Heart left ventricle (tissue), 16 donors: ENCODE results near the gene CD177. TPM values are rescaled to one million over a fixed set of nuclear protein-coding genes. Genes with fewer than 3 reads are reported as not detected.
"Not testable (repeated sequence)": the region's sequence is repeated elsewhere in the genome, so short reads cannot be mapped to it uniquely, and the experiment has no call there.

Experiments used
- ATAC-seq, 4 donors: fragments of 200-7000 bp; cut with Tn5 transposase; one replicate each; pipeline ENCODE4 v1.9.1; 2020 to 2022; ENCODE audit warnings: moderate library complexity in 4 of 4, mild to moderate bottlenecking in 3 of 4, moderate number of reproducible peaks in 1 of 4
- DNase-seq, 5 donors: peaks; one replicate each; pipeline ENCODE4 v3.0.0-alpha.2; 2020
- H3K27ac ChIP-seq, 12 donors: fragments of 200-600 bp; sonication (generic) in 4 of 12; one replicate each; pipeline versions ENCODE4 v1.5.0 to v1.8.0; 2016 to 2022; ENCODE audit warnings: mild to moderate bottlenecking in 2 of 12
- H3K27me3 ChIP-seq, 9 donors: fragments of 200-600 bp; sonication (generic) in 2 of 9; one replicate each; pipeline versions ENCODE4 v1.5.1 to v1.8.0; 2016 to 2022; ENCODE audit warnings: mild to moderate bottlenecking in 3 of 9
- H3K36me3 ChIP-seq, 9 donors: fragments of 200-600 bp; sonication (generic) in 2 of 9; one replicate each; pipeline versions ENCODE4 v1.5.0 to v1.8.0; 2018 to 2022; ENCODE audit warnings: mild to moderate bottlenecking in 2 of 9
- H3K4me1 ChIP-seq, 12 donors: fragments of 200-600 bp; sonication (generic) in 4 of 12; one replicate each; pipeline versions ENCODE4 v1.5.0 to v1.8.0; 2016 to 2022; ENCODE audit warnings: mild to moderate bottlenecking in 3 of 12
- H3K4me3 ChIP-seq, 12 donors: fragments of 200-600 bp; sonication (generic) in 4 of 12; one replicate each; pipeline versions ENCODE4 v1.5.0 to v1.8.0; 2017 to 2022; ENCODE audit warnings: mild to moderate bottlenecking in 9 of 12, moderate library complexity in 4 of 12
- H3K9me3 ChIP-seq, 12 donors: fragments of 200-600 bp; sonication (generic) in 4 of 12; one replicate each; pipeline versions ENCODE4 v1.5.0 to v1.8.0; 2016 to 2022; ENCODE audit warnings: mild to moderate bottlenecking in 1 of 12
- POLR2A ChIP-seq, 2 donors: fragments of 450-650 bp; IDR thresholded peaks; one replicate each; pipeline ENCODE4 v1.6.1; 2017; ENCODE audit warnings: antibody characterized with exemption in 2 of 2, mild to moderate bottlenecking in 2 of 2, moderate library complexity in 2 of 2
- WGBS, 4 donors: extraction: QIAGEN DNeasy Blood & Tissue Kit in 2 of 4; methylation state at CpG; one replicate each; pipeline versions ENCODE4 v1.1.5 to v1.1.7; 2013 to 2018; 5-methylcytosine and 5-hydroxymethylcytosine counted together
- intact Hi-C, 10 donors: fragments of 100-400 bp; cut with DNase I; formaldehyde crosslinking; loops; one replicate each; pipeline versions ENCODE4 v1.11.1 to v1.14.2; 2022
- polyA plus RNA-seq, 2 donors: library from polyadenylated mRNA; stranded (reverse); fragments of 200-250 nt; gene quantifications; one replicate each; pipeline ENCODE4 v1.2.3, GENCODE V29; 2013
- total RNA-seq, 9 donors: library from RNA; depleted of rRNA in 2 of 9; stranded (reverse); fragments of >200 nt in 2 of 9; fragmentation: NEBNext Ultra II Directional in 3 of 9; extraction: Animal tissue kit (Norgen Biotek cat#: 25700) in 3 of 9; gene quantifications; one replicate each; pipeline versions ENCODE4 v1.1.0 to v1.2.4, GENCODE V29; 2016 to 2023
- TF ChIP-seq, protein P1 (sequence below), 12 donors: fragments of 200-600 bp; sonication (generic) in 4 of 12; IDR thresholded peaks; one replicate each; pipeline versions ENCODE4 v1.5.0 to v1.8.0; 2018 to 2022; ENCODE audit warnings: antibody characterized with exemption in 12 of 12, mild to moderate bottlenecking in 5 of 12
- donor health status: ischemic (EF 13 %, LVEDD 7.1; RV severe dilation, severe dysfunction).
- donor health status: healthy with polysubstance abuse.
- donor health status: DM: no; HTN: yes; CAD: no.
- donor health status: DM: no; HTN: no; CAD: no.
- donor health status: ischemic (EF 25% LVEDD 6.9; RV normal size, moderate dysfunction).
- donor health status: ischemic (EF 25% LVEDD 5.7; RV mildly dilated, moderate dysfunction).
- donor health status: healthy.
- donor health status: DM: yes; HTN: yes; CAD: no.
- donor health status: ischemic (EF 35%, LVEDD 5.7; RV mildly dilated, moderate dysfunction).
- donor health status: nonischemic (EF 11% LVEDD 7.7; RV severe dilation, severe dysfunction).
- donor health status: DM: yes; HTN: yes; CAD: no.
- donor health status: PGD.
- donor health status: ischemic (EF 29% LVEDD 5.4; RV normal size, mild dysfunction).
- donor health status: nonischemic (EF 23%, LVEDD 6.1; RV moderate dilation, normal function).

Gene CD177
- total and polyA plus RNA-seq, 11 donors: 0.14 to 6.4 (median 0.53) TPM; not detected in 3

DNA sequence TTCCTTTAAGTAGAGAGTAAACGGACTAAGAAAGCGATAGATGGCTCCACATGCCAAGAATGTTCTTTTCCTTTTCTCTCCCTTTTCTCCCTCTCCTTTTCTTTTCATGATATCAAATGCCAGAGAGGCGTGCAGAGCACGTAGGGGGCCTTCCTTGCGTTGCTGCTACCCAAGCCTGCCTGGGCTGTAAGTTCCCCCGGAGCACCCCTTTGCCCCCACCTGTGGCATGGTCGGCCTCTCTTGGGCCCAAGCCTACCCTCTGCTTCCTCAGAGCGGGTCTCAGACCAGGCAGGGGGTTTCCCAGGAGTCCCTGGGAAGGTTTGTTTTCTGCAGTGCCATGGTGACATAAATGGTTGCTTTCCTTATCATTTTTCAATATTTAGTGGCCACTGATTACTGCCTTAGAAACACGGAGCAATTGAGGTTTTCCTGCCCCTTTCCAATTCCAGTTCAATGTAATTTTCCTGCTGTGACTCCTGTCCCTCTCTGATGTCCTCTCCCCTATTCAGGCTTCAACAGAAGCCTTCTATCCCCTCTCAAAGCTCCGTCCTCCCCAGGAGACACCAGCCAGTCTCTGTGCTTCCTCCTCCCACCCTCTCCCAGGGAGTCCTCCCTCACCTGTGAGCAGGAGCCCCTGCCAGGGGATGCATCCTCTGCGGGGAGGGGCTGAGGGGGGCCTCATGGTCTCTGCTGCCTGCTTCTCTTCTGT lies 22.6 kb upstream of the CD177 start:
- Histone ChIP-seq H3K9me3 (no peaks in the 10 kb centered on the region), H3K4me1 (no peaks in the 10 kb centered on the region), H3K4me3 (no peak overlapping the region), H3K27ac (no peak overlapping the region), H3K27me3 (peaks cover 0 to 4% (median 0%) of the 10 kb centered on the region in 9 donors), H3K36me3 (no peaks in the 10 kb centered on the region)
- no peak for ATAC-seq
- TF ChIP-seq POLR2A (IDR thresholded peaks at IDR 0.05): no peak
- TF ChIP-seq, protein P1, sequence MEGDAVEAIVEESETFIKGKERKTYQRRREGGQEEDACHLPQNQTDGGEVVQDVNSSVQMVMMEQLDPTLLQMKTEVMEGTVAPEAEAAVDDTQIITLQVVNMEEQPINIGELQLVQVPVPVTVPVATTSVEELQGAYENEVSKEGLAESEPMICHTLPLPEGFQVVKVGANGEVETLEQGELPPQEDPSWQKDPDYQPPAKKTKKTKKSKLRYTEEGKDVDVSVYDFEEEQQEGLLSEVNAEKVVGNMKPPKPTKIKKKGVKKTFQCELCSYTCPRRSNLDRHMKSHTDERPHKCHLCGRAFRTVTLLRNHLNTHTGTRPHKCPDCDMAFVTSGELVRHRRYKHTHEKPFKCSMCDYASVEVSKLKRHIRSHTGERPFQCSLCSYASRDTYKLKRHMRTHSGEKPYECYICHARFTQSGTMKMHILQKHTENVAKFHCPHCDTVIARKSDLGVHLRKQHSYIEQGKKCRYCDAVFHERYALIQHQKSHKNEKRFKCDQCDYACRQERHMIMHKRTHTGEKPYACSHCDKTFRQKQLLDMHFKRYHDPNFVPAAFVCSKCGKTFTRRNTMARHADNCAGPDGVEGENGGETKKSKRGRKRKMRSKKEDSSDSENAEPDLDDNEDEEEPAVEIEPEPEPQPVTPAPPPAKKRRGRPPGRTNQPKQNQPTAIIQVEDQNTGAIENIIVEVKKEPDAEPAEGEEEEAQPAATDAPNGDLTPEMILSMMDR (IDR thresholded peaks at IDR 0.05): no peak
- no peak for DNase-seq
- 72 to 80% (median 77%) methylated on average over 10 to 11 of the region's 11 CpGs for WGBS, 4 donors
- intact Hi-C loops: no loop called here

DNA sequence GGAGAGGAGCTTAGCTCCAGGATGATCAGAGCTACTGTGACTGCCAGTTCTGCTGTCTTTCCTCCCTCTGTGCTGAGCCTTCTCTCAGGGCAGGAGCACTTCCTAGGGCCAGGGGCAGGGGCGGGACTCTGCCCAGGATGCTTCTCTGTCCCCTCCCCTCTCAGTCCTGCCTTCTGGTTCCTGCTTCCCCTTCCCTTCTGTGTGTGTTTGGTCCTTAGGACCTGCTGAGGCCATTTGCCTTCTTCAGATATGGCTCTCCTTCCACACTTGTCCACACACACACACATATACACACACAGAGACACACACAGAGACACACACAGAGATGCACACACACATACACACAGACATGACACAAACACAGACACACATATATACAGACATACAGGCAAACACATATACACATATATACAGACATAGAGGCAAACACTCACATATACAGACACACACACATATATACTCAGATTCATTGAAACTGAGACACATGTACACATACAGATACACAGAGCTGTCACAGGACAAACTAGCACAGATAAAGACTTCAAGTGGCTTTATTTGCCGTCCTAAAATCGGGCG lies 22.0 kb upstream of the CD177 start:
- DNase-seq (no peak), ATAC-seq (no peak)
- Histone ChIP-seq H3K4me3 (no peak overlapping the region), H3K9me3 (no peaks in the 10 kb centered on the region), H3K27ac (no peak overlapping the region), H3K36me3 (no peaks in the 10 kb centered on the region), H3K4me1 (no peaks in the 10 kb centered on the region), H3K27me3 (peaks cover 0 to 4% (median 0%) of the 10 kb centered on the region in 9 donors)
- intact Hi-C loops: no loop called here
- 69 to 77% (median 72%) methylated on average over 4 of the region's 4 CpGs for WGBS, 4 donors
- TF ChIP-seq, protein P1 (IDR thresholded peaks at IDR 0.05): no peak
- no peak for TF ChIP-seq POLR2A (IDR thresholded peaks at IDR 0.05)

DNA sequence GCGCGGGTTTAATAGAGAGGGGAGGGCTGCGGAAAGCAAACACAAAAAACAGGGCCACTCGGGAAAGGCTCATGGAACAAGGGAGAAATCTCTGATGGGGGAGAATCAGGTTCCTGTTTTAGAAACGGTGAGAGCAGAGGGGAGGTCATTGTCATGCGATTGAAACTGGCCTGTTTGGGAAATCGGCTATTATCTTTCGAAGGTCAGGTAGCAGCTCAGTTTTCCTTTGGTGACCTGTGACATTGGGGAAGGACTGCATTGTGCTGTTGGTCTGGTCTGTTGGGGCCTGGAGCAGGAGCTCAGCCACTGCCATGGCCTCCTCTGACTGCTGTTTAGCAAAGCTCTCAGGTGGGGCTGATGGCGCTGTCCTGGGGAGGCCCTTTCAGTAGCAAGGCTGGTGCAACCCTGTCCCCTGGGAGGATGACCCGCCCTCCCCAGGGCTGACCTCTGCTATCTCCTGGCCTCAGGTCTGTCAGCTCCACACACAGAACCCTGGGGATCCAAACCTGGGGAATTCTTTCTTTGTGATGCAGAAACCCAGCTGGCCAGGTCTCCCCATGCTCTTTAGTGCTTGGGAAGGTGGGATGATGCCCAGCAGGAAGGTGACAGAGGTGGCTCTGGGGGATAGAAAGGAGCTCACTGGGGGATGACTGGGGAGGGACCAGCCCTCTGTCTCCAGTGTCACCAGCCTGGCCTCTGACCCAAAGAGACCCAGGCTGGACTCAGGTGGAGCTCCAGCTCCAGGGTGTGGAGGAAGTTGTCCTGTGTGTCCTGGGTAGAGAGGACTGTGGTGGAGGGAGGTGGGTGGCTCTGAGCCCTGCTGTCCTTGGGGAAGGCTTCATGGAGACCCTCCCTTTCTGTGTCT lies 21.2 kb upstream of the CD177 start:
- TF ChIP-seq POLR2A (IDR thresholded peaks at IDR 0.05): no peak
- TF ChIP-seq, protein P1 (IDR thresholded peaks at IDR 0.05): no peak
- H3K27ac ChIP-seq: no peak overlapping the region
- DNase-seq (no peak), ATAC-seq (no peak)
- peaks cover 0 to 6% (median 0%) of the 10 kb centered on the region in 9 donors for H3K27me3 ChIP-seq
- no peaks in the 10 kb centered on the region for H3K9me3 ChIP-seq
- no peaks in the 10 kb centered on the region for H3K36me3 ChIP-seq
- WGBS, 4 donors: 64 to 70% (median 66%) methylated on average over 8 to 10 of the region's 10 CpGs
- intact Hi-C loops: no loop called here
- H3K4me3 ChIP-seq: no peak overlapping the region
- H3K4me1 ChIP-seq: no peaks in the 10 kb centered on the region

DNA sequence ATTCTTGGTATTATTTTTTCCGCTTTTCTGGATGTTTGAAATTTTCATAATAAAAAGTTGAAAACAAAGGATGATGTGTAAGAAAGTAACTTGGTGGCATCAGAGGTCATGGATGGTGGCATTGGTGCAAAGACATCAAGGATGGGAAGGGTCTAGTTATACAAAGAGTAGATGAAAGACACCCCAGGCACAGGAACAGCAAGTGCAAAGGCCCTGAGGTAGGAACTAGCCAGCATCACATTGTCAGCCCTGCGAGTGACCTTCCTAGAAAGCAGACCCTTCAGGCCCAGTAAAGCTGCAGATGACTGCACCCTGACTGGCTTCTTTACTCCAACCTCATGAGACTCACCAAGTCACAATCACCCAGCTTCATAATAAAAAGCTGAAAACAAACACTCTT lies 17.0 kb upstream of the CD177 start:
- H3K9me3 ChIP-seq, ATAC-seq, intact Hi-C loops, H3K4me1 ChIP-seq, H3K27ac ChIP-seq, H3K4me3 ChIP-seq, DNase-seq, H3K36me3 ChIP-seq: not testable (repeated sequence)
- WGBS, 4 donors: 83 to 95% (median 89%) methylated on average over 2 of the region's 2 CpGs
- peaks cover 0 to 26% (median 0%) of the 10 kb centered on the region in 9 donors for H3K27me3 ChIP-seq
